Duodenal mucosa (tissue), 2 donors: ENCODE measurements around the gene ATP1A3.

Experiments
- H3K27ac ChIP-seq: one replicate; pipeline ENCODE4 v1.7.0; 2013; ENCODE audit warnings: low read depth, low read length
- H3K27me3 ChIP-seq, 2 donors: one replicate each; pipeline ENCODE4 v1.7.0; 2013; ENCODE audit warnings: low read length in 2 of 2, control low read depth in 1 of 2; ENCODE audit not compliant: insufficient read depth in 2 of 2, control insufficient read depth in 1 of 2
- H3K36me3 ChIP-seq, 2 donors: one replicate each; pipeline ENCODE4 v1.7.0; 2013; ENCODE audit warnings: low read length in 2 of 2, control low read depth in 1 of 2; ENCODE audit not compliant: insufficient read depth in 2 of 2, control insufficient read depth in 1 of 2
- H3K4me1 ChIP-seq, 2 donors: one replicate each; pipeline ENCODE4 v1.7.0; 2013; ENCODE audit warnings: low read length in 2 of 2, control low read depth in 1 of 2; ENCODE audit not compliant: insufficient read depth in 2 of 2, control insufficient read depth in 1 of 2
- H3K4me3 ChIP-seq, 2 donors: one replicate each; pipeline ENCODE4 v1.7.0; 2013; ENCODE audit warnings: low read length in 2 of 2, low read depth in 1 of 2
- H3K9ac ChIP-seq, 2 donors: one replicate each; pipeline ENCODE4 v1.7.0; 2013; ENCODE audit warnings: low read length in 2 of 2, low read depth in 1 of 2
- H3K9me3 ChIP-seq, 2 donors: one replicate each; pipeline ENCODE4 v1.7.0; 2013; ENCODE audit warnings: low read length in 2 of 2, control low read depth in 1 of 2; ENCODE audit not compliant: control insufficient read depth in 1 of 2

Gene ATP1A3

DNA sequence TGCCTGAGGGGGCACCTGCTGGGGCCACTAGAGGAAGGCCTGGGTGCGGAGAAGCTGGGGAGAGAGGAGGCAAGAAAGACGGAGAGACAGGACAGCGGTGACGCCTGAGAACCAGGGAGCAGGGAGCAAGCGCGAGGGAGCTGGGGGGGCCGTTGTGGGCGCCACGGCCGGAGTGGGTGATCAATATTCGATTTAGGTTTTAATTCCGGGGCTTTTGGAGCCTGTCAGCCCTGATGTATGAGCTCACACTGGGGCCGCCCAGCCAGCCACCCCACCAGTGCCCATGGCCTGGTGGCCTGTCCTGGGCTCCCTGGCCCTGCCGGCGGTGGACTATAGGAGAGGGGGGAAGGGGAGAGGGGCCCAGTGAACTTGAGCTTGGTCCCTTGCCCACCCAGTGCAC lies 57.1 kb downstream of the ATP1A3 start:
- no peak overlapping the region for H3K4me3 ChIP-seq
- H3K9me3 ChIP-seq, result no peaks in the 10 kb centered on the region
- H3K27ac ChIP-seq, result no peak overlapping the region
- no peak overlapping the region for H3K9ac ChIP-seq
- peaks cover 0 to 13% of the 10 kb centered on the region in 2 donors for H3K4me1 ChIP-seq
- peaks cover 39% of the 10 kb centered on the region in 2 donors for H3K27me3 ChIP-seq
- no peaks in the 10 kb centered on the region for H3K36me3 ChIP-seq

GRCh38 chr19:41936416-41936850 lies 57.6 kb downstream of the ATP1A3 start:
- Histone ChIP-seq H3K9ac (no peak overlapping the region), H3K4me1 (peaks cover 0 to 13% of the 10 kb centered on the region in 2 donors), H3K9me3 (no peaks in the 10 kb centered on the region), H3K27ac (no peak overlapping the region), H3K27me3 (peaks cover 42 to 44% of the 10 kb centered on the region in 2 donors), H3K36me3 (no peaks in the 10 kb centered on the region), H3K4me3 (no peak overlapping the region)

GRCh38 chr19:41935760-41936415 lies 58.1 kb downstream of the ATP1A3 start:
- Histone ChIP-seq H3K27me3 (peaks cover 42 to 49% of the 10 kb centered on the region in 2 donors), H3K36me3 (no peaks in the 10 kb centered on the region), H3K4me1 (peaks cover 0 to 13% of the 10 kb centered on the region in 2 donors), H3K9ac (no peak overlapping the region), H3K27ac (no peak overlapping the region), H3K4me3 (no peak overlapping the region), H3K9me3 (no peaks in the 10 kb centered on the region)

GRCh38 chr19:41934849-41935374 lies 59.1 kb downstream of the ATP1A3 start:
- H3K9ac ChIP-seq, result no peak overlapping the region
- no peaks in the 10 kb centered on the region for H3K36me3 ChIP-seq
- H3K9me3 ChIP-seq, result no peaks in the 10 kb centered on the region
- no peak overlapping the region for H3K27ac ChIP-seq
- peaks cover 0 to 10% of the 10 kb centered on the region in 2 donors for H3K4me1 ChIP-seq
- H3K27me3 ChIP-seq, result peaks cover 51 to 58% of the 10 kb centered on the region in 2 donors
- no peak overlapping the region for H3K4me3 ChIP-seq

GRCh38 chr19:41933693-41934426 lies 60.2 kb downstream of the ATP1A3 start:
- H3K4me3 ChIP-seq, result no peak overlapping the region
- no peak overlapping the region for H3K27ac ChIP-seq
- H3K36me3 ChIP-seq, result no peaks in the 10 kb centered on the region
- peaks cover 7 to 17% of the 10 kb centered on the region in 2 donors for H3K4me1 ChIP-seq
- peaks cover 62 to 65% of the 10 kb centered on the region in 2 donors for H3K27me3 ChIP-seq
- H3K9me3 ChIP-seq, result no peaks in the 10 kb centered on the region
- no peak overlapping the region for H3K9ac ChIP-seq

DNA sequence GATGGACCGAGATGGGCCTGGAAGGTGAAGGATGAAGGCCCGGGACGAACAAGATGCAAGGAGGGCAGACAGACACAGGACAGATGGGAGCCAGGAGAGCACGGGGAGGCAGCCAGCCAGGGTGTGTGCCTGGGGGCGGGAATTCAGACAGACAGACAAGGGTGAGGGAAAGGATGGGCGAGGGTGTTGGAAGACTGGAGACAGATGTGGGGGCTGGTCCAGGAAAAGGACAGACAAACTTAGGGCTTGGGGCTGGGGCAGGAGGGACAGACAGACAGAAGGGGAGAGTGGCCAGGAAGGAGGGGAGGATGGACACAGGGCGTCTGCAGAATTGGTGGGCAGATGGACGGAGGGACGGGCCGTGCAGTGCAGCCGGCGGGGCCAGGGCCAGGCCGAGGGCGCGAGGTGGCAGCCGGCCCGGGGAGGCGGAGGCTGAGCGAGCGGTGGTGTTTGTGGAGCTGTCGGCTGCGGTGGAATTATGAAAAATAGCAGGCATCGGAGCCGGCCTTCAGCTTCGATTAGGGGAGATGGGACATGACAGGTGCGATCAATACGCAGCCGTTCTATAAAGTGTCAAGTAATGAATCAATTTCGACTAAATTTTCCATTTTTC lies 61.2 kb downstream of the ATP1A3 start:
- H3K4me1 ChIP-seq, result peaks cover 9 to 20% of the 10 kb centered on the region in 2 donors
- peaks cover 67 to 68% of the 10 kb centered on the region in 2 donors for H3K27me3 ChIP-seq
- no peaks in the 10 kb centered on the region for H3K36me3 ChIP-seq
- no peaks in the 10 kb centered on the region for H3K9me3 ChIP-seq
- no peak overlapping the region for H3K4me3 ChIP-seq
- no peak overlapping the region for H3K9ac ChIP-seq
- H3K27ac ChIP-seq, result no peak overlapping the region

- Histone ChIP-seq H3K9ac (no peak overlapping the region), H3K36me3 (no peaks in the 10 kb centered on the region), H3K4me3 (no peak overlapping the region), H3K9me3 (no peaks in the 10 kb centered on the region), H3K27ac (no peak overlapping the region), H3K4me1 (peaks cover 9 to 20% of the 10 kb centered on the region in 2 donors), H3K27me3 (peaks cover 72% of the 10 kb centered on the region in 2 donors)
These were observed 61.7 kb downstream of the ATP1A3 start for GRCh38 chr19:41932259-41932719.

DNA sequence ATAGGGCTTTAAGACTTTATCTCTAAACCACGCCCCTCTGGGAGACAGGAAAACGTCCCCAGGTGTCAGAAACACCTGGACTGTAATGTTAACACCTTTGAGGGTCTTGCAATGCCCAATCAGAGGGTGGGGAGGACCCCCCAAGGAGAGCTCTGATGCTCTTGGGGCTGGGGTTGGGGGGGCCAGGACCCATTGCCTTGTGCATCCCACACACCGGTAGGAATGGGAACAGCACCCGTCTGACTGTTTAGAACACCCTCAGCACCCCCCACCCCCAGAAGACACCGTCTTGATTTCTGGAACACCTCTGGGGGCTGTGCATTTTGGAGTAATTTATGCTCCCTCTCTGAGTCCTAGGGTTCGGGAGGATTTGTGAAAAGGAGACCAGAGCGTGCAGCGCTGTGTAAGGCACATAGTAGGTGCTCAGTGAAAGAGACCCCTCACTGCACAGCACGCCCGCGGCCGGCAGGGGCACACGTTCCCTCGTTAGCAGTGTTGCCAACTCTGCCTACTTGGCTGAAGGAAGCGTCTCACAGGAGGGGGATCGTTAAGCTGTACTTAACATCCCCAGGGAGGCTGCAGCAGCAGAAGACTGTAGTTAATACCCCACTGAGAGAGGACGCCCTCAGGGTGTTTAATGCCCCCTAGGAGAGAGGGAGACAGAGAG lies 63.0 kb downstream of the ATP1A3 start:
- H3K9ac ChIP-seq, result no peak overlapping the region
- no peak overlapping the region for H3K27ac ChIP-seq
- peaks cover 9 to 15% of the 10 kb centered on the region in 2 donors for H3K4me1 ChIP-seq
- no peaks in the 10 kb centered on the region for H3K36me3 ChIP-seq
- H3K4me3 ChIP-seq, result no peak overlapping the region
- no peaks in the 10 kb centered on the region for H3K9me3 ChIP-seq
- peaks cover 73 to 77% of the 10 kb centered on the region in 2 donors for H3K27me3 ChIP-seq

DNA sequence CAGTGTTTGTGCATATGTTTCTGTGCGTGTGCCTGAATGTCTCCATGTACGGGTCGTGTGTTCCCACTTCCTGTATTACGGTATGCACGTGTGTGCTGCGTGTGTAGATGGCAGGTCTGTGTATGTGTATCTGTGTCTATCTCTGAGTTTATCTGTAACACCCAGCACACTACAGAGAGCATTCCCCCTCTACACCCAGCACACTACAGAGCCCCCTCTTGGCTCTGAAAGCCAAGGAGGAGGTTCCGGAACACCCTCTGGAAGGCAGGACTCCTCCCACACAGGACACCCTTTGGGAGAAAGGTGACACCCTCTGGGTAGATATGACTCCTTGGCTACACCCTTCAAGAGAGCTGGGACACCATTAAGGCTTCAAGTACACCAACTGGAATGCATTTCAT lies 63.7 kb downstream of the ATP1A3 start:
- Histone ChIP-seq H3K36me3 (no peaks in the 10 kb centered on the region), H3K9me3 (no peaks in the 10 kb centered on the region), H3K4me3 (no peak overlapping the region), H3K4me1 (peaks cover 9 to 13% of the 10 kb centered on the region in 2 donors), H3K9ac (no peak overlapping the region), H3K27me3 (peaks cover 78 to 79% of the 10 kb centered on the region in 2 donors), H3K27ac (no peak overlapping the region)
